GM12878 (cell line): ENCODE results near the gene DPF3. TPM values are rescaled to one million over a fixed set of nuclear protein-coding genes. Genes with fewer than 3 reads are reported as not detected.

Source experiments
- ATAC-seq: fragments of 200-7000 bp; cut with Tn5 transposase; 3 replicates; pipeline ENCODE4 v1.9.1; 2020; ENCODE audit warnings: mild to moderate bottlenecking, moderate library complexity
- BruUV-seq: library from RNA; stranded (reverse); fragments of 400-500 nt; replicated peaks from 2 replicates; lab custom pipeline; 2021; lab: Mats Ljungman, UMichigan
- CTCF ChIA-PET: fragments of 300-600 bp; sonication (Branson Sonifier 250); formaldehyde crosslinking; extraction: SDS; loops from one replicate; lab custom pipeline; 2021; ENCODE audit warnings: inconsistent platforms; lab: Yijun Ruan, JAX
- POLR2A ChIA-PET: fragments of 350-600 bp; formaldehyde crosslinking; extraction: SDS; loops from one replicate; lab custom pipeline; 2021; ENCODE audit warnings: inconsistent platforms; lab: Charles Lee
- RAD21 ChIA-PET: fragments of 300-600 bp; sonication (Branson Sonifier 250); formaldehyde crosslinking; loops from one replicate; lab custom pipeline; 2023; ENCODE audit warnings: antibody characterized with exemption; ENCODE audit not compliant: unreplicated experiment; lab: Charles Lee
- SMC1A ChIA-PET: fragments of 300-600 bp; sonication (Branson Sonifier 250); formaldehyde crosslinking; loops from one replicate; lab custom pipeline; 2023; ENCODE audit not compliant: unreplicated experiment, uncharacterized antibody; lab: Charles Lee
- DNase-seq: peaks from one replicate; pipeline ENCODE4 v3.0.0-alpha.2; 2011; ENCODE audit warnings: low read depth, low spot score
- FAIRE-seq: peaks from 3 replicates; lab custom pipeline; 2011; peaks lifted over from hg19 to GRCh38; lab: Jason Lieb, UNC
- H2AFZ ChIP-seq: 2 replicates; pipeline ENCODE4 v1.6.0; 2011; ENCODE audit warnings: low read depth, low read length, control low read depth; ENCODE audit not compliant: control insufficient read depth
- H3K27ac ChIP-seq: 2 replicates; pipeline ENCODE4 v1.5.1; 2011; ENCODE audit warnings: control low read depth; ENCODE audit not compliant: control insufficient read depth, insufficient read depth
- H3K27me3 ChIP-seq, 2 experiments: replicated peaks in 1 of 2; 2 replicates each; pipeline versions ENCODE4 v1.6.0 to v1.6.1; 2011; ENCODE audit warnings: low read length in 1 of 2; ENCODE audit not compliant: control insufficient read depth in 2 of 2, insufficient read depth in 2 of 2
- H3K36me3 ChIP-seq, 2 experiments: 2 replicates each; pipeline ENCODE4 v1.5.1; 2011; ENCODE audit warnings: low read length in 1 of 2; ENCODE audit not compliant: control insufficient read depth in 2 of 2, insufficient read depth in 2 of 2
- H3K4me1 ChIP-seq: 2 replicates; pipeline ENCODE4 v1.6.1; 2011; ENCODE audit warnings: mild to moderate bottlenecking, low read length, moderate library complexity, mixed read lengths; ENCODE audit not compliant: control insufficient read depth, insufficient read depth
- H3K4me2 ChIP-seq: 2 replicates; pipeline ENCODE4 v1.6.0; 2011; ENCODE audit warnings: control low read depth; ENCODE audit not compliant: control insufficient read depth, insufficient read depth
- H3K4me3 ChIP-seq: fragments of 200-600 bp; sonication (generic); 2 replicates; pipeline ENCODE4 v1.5.1; 2016
- H3K79me2 ChIP-seq: 2 replicates; pipeline ENCODE4 v1.6.0; 2011; ENCODE audit warnings: low read length; ENCODE audit not compliant: control insufficient read depth, insufficient read depth
- H3K9ac ChIP-seq: 2 replicates; pipeline ENCODE4 v1.8.0; 2011; ENCODE audit warnings: low read length, control low read depth, mixed read lengths; ENCODE audit not compliant: control insufficient read depth, insufficient read depth
- H3K9me3 ChIP-seq: replicated peaks from 3 replicates; pipeline ENCODE4 v1.5.1; 2011; ENCODE audit warnings: mild to moderate bottlenecking, low read length; ENCODE audit not compliant: control insufficient read depth, insufficient read depth
- H4K20me1 ChIP-seq: 2 replicates; pipeline ENCODE4 v1.6.0; 2011; ENCODE audit not compliant: control insufficient read depth, insufficient read depth
- NRF1 ChIP-seq: conservative IDR thresholded peaks from 2 replicates; pipeline ENCODE4 v1.6.1; 2011; ENCODE audit warnings: mild to moderate bottlenecking, low read depth, low read length, improper control_type of control experiment
- PAX5 ChIP-seq: IDR thresholded peaks from 2 replicates; pipeline ENCODE4 v1.6.1; 2011; ENCODE audit warnings: low read depth, low read length, borderline replicate concordance
- POU2F2 ChIP-seq: IDR thresholded peaks from 3 replicates; pipeline ENCODE4 v1.6.1; 2011; ENCODE audit warnings: low read depth, mild to moderate bottlenecking, low read length, borderline replicate concordance
- ZSCAN29 ChIP-seq: fragments of 450-650 bp; IDR thresholded peaks from 2 replicates; pipeline ENCODE4 v1.6.1; 2017; ENCODE audit warnings: mild to moderate bottlenecking, moderate library complexity
- WGBS: methylation state at CpG from one replicate; pipeline ENCODE4 v1.1.6; 2016; ENCODE audit warnings: low lambda C conversion rate; ENCODE audit not compliant: insufficient replicate concordance, insufficient coverage; ENCODE audit errors: missing lambda C conversion rate; 5-methylcytosine and 5-hydroxymethylcytosine counted together
- in situ Hi-C: fragments of 300-500 bp; cut with MboI; formaldehyde crosslinking; loops from 9 replicates; pipeline ENCODE4 v1.14.3; 2018; ENCODE audit warnings: mixed read lengths
- intact Hi-C: fragments of 100-400 bp; cut with micrococcal nuclease; formaldehyde crosslinking; loops from one replicate; pipeline ENCODE4 v1.14.2; 2022; ENCODE audit not compliant: unreplicated experiment
- polyA plus RNA-seq, 11 experiments: library from polyadenylated mRNA; depleted of rRNA in 4 of 11; unstranded in 6 of 11; stranded (reverse) in 5 of 11; fragments of >200 nt; fragmentation: Nextera tagmentation in 4 of 11; fragmentation: Illumina TruSeq in 1 of 11; extraction: Ambion mirVana in 4 of 11; extraction: Trizol in 1 of 11; gene quantifications; 1 replicate in 1 of 11; 2 replicates in 10 of 11; pipeline versions ENCODE4 v1.2.1 to v1.2.3, GENCODE V29; 2011 to 2016; ENCODE audit warnings: inconsistent platforms in 2 of 11, missing spikeins in 2 of 11, low read depth in 1 of 11
- total RNA-seq, 4 experiments: library from RNA; depleted of rRNA in 3 of 4; stranded (reverse); fragments of >200 nt in 3 of 4; fragmentation: Illumina TruSeq in 1 of 4; extraction: Trizol in 1 of 4; gene quantifications; 2 replicates each; pipeline versions ENCODE4 v1.2.1 to v1.2.3, GENCODE V29; 2013 to 2021
- TF ChIP-seq, protein P1 (sequence below): fragments of 450-650 bp; IDR thresholded peaks from 2 replicates; pipeline ENCODE4 v1.6.1; 2016; ENCODE audit warnings: mild to moderate bottlenecking

Gene DPF3
- total and polyA plus RNA-seq, 10 of the 15 experiments (the other 5 are each of a cell fraction or from before 2014, with no cell fraction given): 0.69 to 8.0 (median 2.2) TPM

DNA sequence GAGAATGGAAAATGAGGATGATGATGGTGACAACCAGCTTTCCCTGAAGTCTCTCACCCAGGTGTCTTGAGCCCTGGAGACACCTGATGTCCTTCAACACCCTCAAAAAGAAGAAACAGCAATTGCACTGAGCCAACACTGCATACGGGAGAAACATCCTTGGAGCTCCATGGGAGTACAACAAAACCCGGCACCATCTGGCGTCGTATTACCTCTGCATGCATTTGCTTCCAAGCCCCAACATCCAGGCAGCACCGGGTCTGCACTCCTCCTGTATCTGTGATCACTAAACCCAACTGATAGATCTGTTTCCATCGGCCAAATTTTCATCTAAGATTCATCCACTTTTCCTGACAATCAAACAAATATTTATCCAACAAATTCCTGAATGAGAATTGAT lies 249.9 kb downstream of the DPF3 start:
- DNase-seq (no peak), FAIRE-seq (no peak), ATAC-seq (no peak)
- no peaks in the 10 kb centered on the region for H3K27me3 ChIP-seq
- RAD21 ChIA-PET: interaction anchor here (0.9 to 1.1 kb wide), 2 partner anchors 10 to 73 kb away, joined by 3 to 4 read pairs; no protein-coding TSS in a partner anchor
- WGBS: 68% methylated on average over 6 of the region's 6 CpGs
- no peaks in the 10 kb centered on the region for H3K79me2 ChIP-seq
- SMC1A ChIA-PET: interaction anchor here (1.2 to 1.8 kb wide), 3 partner anchors 8 to 127 kb away, joined by 3 to 15 read pairs (median 7); no protein-coding TSS in a partner anchor
- no peaks in the 10 kb centered on the region for H3K36me3 ChIP-seq
- no peak overlapping the region for H3K27ac ChIP-seq
- in situ Hi-C loops (no loop called here), intact Hi-C loops (no loop called here)
- TF ChIP-seq, protein P1, sequence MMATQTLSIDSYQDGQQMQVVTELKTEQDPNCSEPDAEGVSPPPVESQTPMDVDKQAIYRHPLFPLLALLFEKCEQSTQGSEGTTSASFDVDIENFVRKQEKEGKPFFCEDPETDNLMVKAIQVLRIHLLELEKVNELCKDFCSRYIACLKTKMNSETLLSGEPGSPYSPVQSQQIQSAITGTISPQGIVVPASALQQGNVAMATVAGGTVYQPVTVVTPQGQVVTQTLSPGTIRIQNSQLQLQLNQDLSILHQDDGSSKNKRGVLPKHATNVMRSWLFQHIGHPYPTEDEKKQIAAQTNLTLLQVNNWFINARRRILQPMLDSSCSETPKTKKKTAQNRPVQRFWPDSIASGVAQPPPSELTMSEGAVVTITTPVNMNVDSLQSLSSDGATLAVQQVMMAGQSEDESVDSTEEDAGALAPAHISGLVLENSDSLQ: no peak
- TF ChIP-seq NRF1 (no peak), PAX5 (no peak)
- H3K9me3 ChIP-seq: peaks cover 4% of the 10 kb centered on the region; the same call in 2 of the 3 replicates
- H3K4me3 ChIP-seq: no peak overlapping the region
- no TSS peak for BruUV-seq
- H2AFZ ChIP-seq: no peak overlapping the region
- H3K4me1 ChIP-seq: no peaks in the 10 kb centered on the region
- CTCF ChIA-PET: interaction anchor here (1.0 kb wide), 1 partner anchor 131 kb away, joined by 3 read pairs; no protein-coding TSS in a partner anchor
- POLR2A ChIA-PET: no interaction called here
- H3K9ac ChIP-seq: no peak overlapping the region
- no peaks in the 10 kb centered on the region for H4K20me1 ChIP-seq
- H3K4me2 ChIP-seq: no peak overlapping the region

DNA sequence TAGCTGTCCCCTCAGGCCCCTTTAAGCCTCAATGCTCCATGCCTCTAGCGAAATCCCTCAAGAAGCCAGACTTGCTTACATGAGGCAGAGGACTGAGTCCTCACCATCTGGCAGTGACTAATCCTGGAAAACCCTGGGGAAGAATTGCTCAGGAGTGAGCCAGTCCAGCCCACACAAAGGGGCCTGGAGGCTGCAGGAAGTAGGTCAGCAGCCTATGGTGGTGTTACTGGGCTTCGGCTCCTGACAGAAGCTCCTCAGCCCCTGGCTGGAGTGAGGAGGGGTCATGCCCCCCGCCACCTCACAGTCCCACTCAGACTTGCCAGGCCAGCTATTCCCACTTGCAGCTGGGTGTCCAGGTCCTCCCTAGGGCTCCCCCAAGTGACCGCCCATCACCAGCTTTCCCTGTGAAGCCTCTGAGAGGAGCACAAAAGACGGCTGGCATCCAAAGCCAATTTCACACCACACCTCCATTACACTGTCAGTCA lies 250.5 kb downstream of the DPF3 start:
- TF ChIP-seq ZSCAN29 (no peak), POU2F2 (no peak)
- TF ChIP-seq, all 136 proteins: peak for 0
- CTCF ChIA-PET: no interaction called here
- in situ Hi-C loops (no loop called here), intact Hi-C loops (no loop called here)
- no peak overlapping the region for H2AFZ ChIP-seq
- H3K4me3 ChIP-seq: no peak overlapping the region
- H3K9me3 ChIP-seq: peaks cover 5% of the 10 kb centered on the region; the same call in 2 of the 3 replicates
- DNase-seq: no peak
- no peak for FAIRE-seq
- H3K27ac ChIP-seq: no peak overlapping the region
- RAD21 ChIA-PET: no interaction called here
- no peaks in the 10 kb centered on the region for H3K27me3 ChIP-seq
- H3K79me2 ChIP-seq: no peaks in the 10 kb centered on the region
- H4K20me1 ChIP-seq: no peaks in the 10 kb centered on the region
- ATAC-seq: no peak
- SMC1A ChIA-PET: interaction anchor here (1.2 kb wide), 1 partner anchor 126 kb away, joined by 7 read pairs; no protein-coding TSS in a partner anchor
- no peaks in the 10 kb centered on the region for H3K36me3 ChIP-seq
- BruUV-seq: no TSS peak
- 76% methylated on average over 5 of the region's 5 CpGs for WGBS
- H3K4me2 ChIP-seq: no peak overlapping the region
- H3K4me1 ChIP-seq: no peaks in the 10 kb centered on the region
- H3K9ac ChIP-seq: no peak overlapping the region
- POLR2A ChIA-PET: no interaction called here
